ENCODE measurements around the gene RAD17. TPM values are rescaled to one million over a fixed set of nuclear protein-coding genes. Genes with fewer than 3 reads are reported as not detected.
"Not testable (repeated sequence)": the region's sequence is repeated elsewhere in the genome, so short reads cannot be mapped to it uniquely, and the experiment has no call there.

The RAD17 gene
- total RNA-seq, 1 experiment from 2014 or later, result 2.5 TPM

GRCh38 chr5:69449511-69449910 is 79.9 kb downstream of the RAD17 start:
- Histone ChIP-seq H3K4me3 (no peak overlapping the region), H3K9me3 (no peaks in the 10 kb centered on the region), H3K27me3 (no peaks in the 10 kb centered on the region), H3K36me3 (no peaks in the 10 kb centered on the region)
- DNase-seq, result no peak

GRCh38 chr5:69450116-69450515 is 80.5 kb downstream of the RAD17 start:
- no peaks in the 10 kb centered on the region for H3K27me3 ChIP-seq

GRCh38 chr5:69450527-69450926 is 80.9 kb downstream of the RAD17 start:
- not testable (repeated sequence) for DNase-seq, H3K4me3 ChIP-seq, H3K36me3 ChIP-seq, H3K9me3 ChIP-seq, H3K27me3 ChIP-seq

More at GRCh38 chr5:69450116-69450515, 80.5 kb downstream of the RAD17 start:
- peak; percentile 26 for DNase-seq
- no peaks in the 10 kb centered on the region for H3K9me3 ChIP-seq
- H3K4me3 ChIP-seq, result no peak overlapping the region
- no peaks in the 10 kb centered on the region for H3K36me3 ChIP-seq

- DNase-seq, result no peak
These were observed 82.5 kb downstream of the RAD17 start for GRCh38 chr5:69451941-69452647.

GRCh38 chr5:69453487-69453886 is 83.9 kb downstream of the RAD17 start:
- H3K36me3 ChIP-seq, H3K9me3 ChIP-seq, H3K27me3 ChIP-seq, H3K4me3 ChIP-seq, DNase-seq: not testable (repeated sequence)

More at GRCh38 chr5:69451941-69452647, 82.5 kb downstream of the RAD17 start:
- no peaks in the 10 kb centered on the region for H3K36me3 ChIP-seq
- H3K27me3 ChIP-seq, result no peaks in the 10 kb centered on the region
- no peak overlapping the region for H3K4me3 ChIP-seq
- H3K9me3 ChIP-seq, result no peaks in the 10 kb centered on the region

- peak overlapping the region; percentile 15 for H3K4me3 ChIP-seq
These were observed 85.0 kb downstream of the RAD17 start for GRCh38 chr5:69454460-69455249.

GRCh38 chr5:69455428-69455988 is 85.9 kb downstream of the RAD17 start:
- not testable (repeated sequence) for H3K27me3 ChIP-seq, H3K36me3 ChIP-seq, DNase-seq, H3K4me3 ChIP-seq, H3K9me3 ChIP-seq

More at GRCh38 chr5:69454460-69455249, 85.0 kb downstream of the RAD17 start:
- no peak for DNase-seq
- H3K36me3 ChIP-seq, result no peaks in the 10 kb centered on the region
- H3K27me3 ChIP-seq, result no peaks in the 10 kb centered on the region
- H3K9me3 ChIP-seq, result no peaks in the 10 kb centered on the region

- 0 out of 2 replicates have a peak, but pooled peaks cover 2% of the 10 kb centered on the region for H3K9me3 ChIP-seq
- no peak for DNase-seq
- no peaks in the 10 kb centered on the region for H3K27me3 ChIP-seq
- H3K4me3 ChIP-seq, result no peak overlapping the region
- no peaks in the 10 kb centered on the region for H3K36me3 ChIP-seq
These were observed 92.6 kb downstream of the RAD17 start for GRCh38 chr5:69462170-69462569.

Other genes starting within 250 kb of the RAD17 start
- 310 and 430 TPM in 2 replicates for gene CCNB1, start 202.7 kb upstream of the RAD17 start, total RNA-seq (2014; rRNA removed; shearing (Covaris generic); ENCODE audit: low replicate concordance)
- 33.6 and 64.3 TPM in 2 replicates for gene CENPH, start 180.2 kb upstream of the RAD17 start, total RNA-seq (2014; rRNA removed; shearing (Covaris generic); ENCODE audit: low replicate concordance)
- gene CDK7, start 134.9 kb upstream of the RAD17 start, total RNA-seq (2014; rRNA removed; shearing (Covaris generic); ENCODE audit: low replicate concordance), result 48.3 and 56.2 TPM in 2 replicates
- gene CCDC125, start 37.0 kb upstream of the RAD17 start, total RNA-seq (2014; rRNA removed; shearing (Covaris generic); ENCODE audit: low replicate concordance), result 2.1 and 5.3 TPM in 2 replicates
- gene AK6, start 298 bp upstream of the RAD17 start, total RNA-seq (2014; rRNA removed; shearing (Covaris generic); ENCODE audit: low replicate concordance), result 35.2 and 49.9 TPM in 2 replicates
- 73.7 and 104 TPM in 2 replicates for gene TAF9, start 298 bp upstream of the RAD17 start, total RNA-seq (2014; rRNA removed; shearing (Covaris generic); ENCODE audit: low replicate concordance)
- gene MARVELD2, start 45.3 kb downstream of the RAD17 start, total RNA-seq (2014; rRNA removed; shearing (Covaris generic); ENCODE audit: low replicate concordance), result not detected in 2 replicates
- gene OCLN, start 123.0 kb downstream of the RAD17 start, total RNA-seq (2014; rRNA removed; shearing (Covaris generic); ENCODE audit: low replicate concordance), result 0.74 and 2.1 TPM in 2 replicates
- 31.8 and 42.5 TPM in 2 replicates for gene GTF2H2C, start 190.4 kb downstream of the RAD17 start, total RNA-seq (2014; rRNA removed; shearing (Covaris generic); ENCODE audit: low replicate concordance)